NT2/D1 (cell line): Measurements from ENCODE around the gene EPHA3.

Experiments
- SUZ12 ChIP-seq: IDR thresholded peaks from 2 replicates; pipeline ENCODE4 v1.6.1; 2011; ENCODE audit not compliant: insufficient read length, insufficient read depth; ENCODE audit errors: extremely low read depth
- YY1 ChIP-seq: IDR thresholded peaks from 2 replicates; pipeline ENCODE4 v1.6.1; 2011; ENCODE audit not compliant: insufficient read length, insufficient read depth
- ZNF274 ChIP-seq: IDR thresholded peaks from 2 replicates; pipeline ENCODE4 v1.6.1; 2011; ENCODE audit warnings: mild to moderate bottlenecking, low read depth, low read length

DNA sequence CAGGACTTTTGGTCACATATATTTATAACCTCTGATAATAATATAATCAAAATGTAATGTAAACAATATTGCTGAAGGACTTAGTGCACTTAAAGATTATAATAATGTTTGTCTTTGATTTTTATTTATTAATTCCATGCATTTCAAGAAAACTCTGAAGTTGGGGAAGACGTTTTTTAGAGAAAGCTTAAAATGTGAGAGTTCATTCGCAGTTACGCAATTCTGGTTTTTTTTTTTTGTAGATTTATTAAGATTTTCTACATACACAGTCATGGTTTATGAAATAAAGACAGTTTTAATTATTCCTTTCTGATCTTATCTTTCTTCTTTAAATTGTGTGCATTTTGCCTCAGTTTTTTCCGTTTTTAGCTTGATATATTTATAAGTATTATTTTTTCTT lies 204.7 kb downstream of the EPHA3 start:
- TF ChIP-seq ZNF274, result no peak
- TF ChIP-seq YY1, result no peak
- no peak for TF ChIP-seq SUZ12
